ENCODE results near the gene MRPL16. TPM values are rescaled to one million over a fixed set of nuclear protein-coding genes. Genes with fewer than 3 reads are reported as not detected.

MRPL16 gene
- total and polyA plus RNA-seq, 2 of the 13 experiments (the other 11 are each of a cell fraction or from before 2014, with no cell fraction given): 45.3 to 62.6 TPM

DNA sequence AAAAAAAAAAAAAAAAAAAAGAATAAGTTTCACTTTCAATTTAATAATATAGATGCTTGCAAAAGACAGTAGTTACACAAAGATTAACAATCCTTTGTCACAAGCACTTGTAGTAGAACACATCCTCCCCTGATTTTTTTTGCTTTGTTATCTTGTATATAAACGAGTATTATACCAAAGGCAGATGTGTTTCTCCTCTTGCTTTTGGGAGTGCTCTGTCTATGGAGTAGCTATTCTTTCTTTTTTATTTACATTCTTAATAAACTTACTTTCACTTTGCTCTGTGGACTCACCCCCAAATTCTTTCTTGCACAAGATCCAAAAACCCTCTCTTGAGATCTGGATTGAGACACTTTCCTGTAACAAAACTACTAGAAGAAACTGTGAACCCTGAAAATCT, 3.4 kb upstream of the MRPL16 start:
- H4K20me1 ChIP-seq (ENCODE audit: insufficient read depth, low read length): no peaks in the 10 kb centered on the region
- no peak for ATAC-seq
- H3K4me3 ChIP-seq (replicated peaks in 1 of 3; ENCODE audit: insufficient read depth in 1 of 3, low read depth in 2 of 3, low read length in 3 of 3): no peak overlapping the region
- CTCF ChIA-PET (ENCODE audit: low intra/inter-chr PET ratio, low total read pairs): no interaction called here
- FAIRE-seq: no peak
- H3K79me2 ChIP-seq (ENCODE audit: insufficient read depth, low read length): peaks cover 4% of the 10 kb centered on the region
- BruUV-seq (replicated peaks): no TSS peak
- H3K36me3 ChIP-seq (replicated peaks in 1 of 2; ENCODE audit: control insufficient read depth in 1 of 2, insufficient read depth in 2 of 2, low read length in 2 of 2): no peaks in the 10 kb centered on the region
- POLR2A ChIA-PET: no interaction called here
- no peaks in the 10 kb centered on the region for H3K9me3 ChIP-seq (ENCODE audit: low read length)
- H3K4me2 ChIP-seq (ENCODE audit: low read depth, low read length): peak overlapping the region; percentile 45
- H2AFZ ChIP-seq (ENCODE audit: low read length): no peak overlapping the region
- TF ChIP-seq SRF (IDR thresholded peaks at IDR 0.05; ENCODE audit: low read depth, low read length) (no peak), EZH2 (conservative IDR thresholded peaks at IDR 0.05; ENCODE audit: low read depth, low read length) (no peak), FIP1L1 (IDR thresholded peaks at IDR 0.05; ENCODE audit: borderline replicate concordance, insufficient read depth, low read depth, low read length) (no peak), HOXD1 (CRISPR knock-in tag; IDR thresholded peaks at IDR 0.05) (no peak), HDAC6 (IDR thresholded peaks at IDR 0.05; ENCODE audit: low read depth, low read length) (no peak), ESRRA (CRISPR knock-in tag; IDR thresholded peaks at IDR 0.05; ENCODE audit: low read depth) (no peak), NFE2 (CRISPR knock-in tag; IDR thresholded peaks at IDR 0.05) (no peak), FOXK2 (IDR thresholded peaks at IDR 0.05) (no peak), BHLHE40 (IDR thresholded peaks at IDR 0.05; ENCODE audit: low read length) (no peak), ZNF496 (CRISPR knock-in tag; IDR thresholded peaks at IDR 0.05; ENCODE audit: insufficient replicate concordance) (no peak)
- TF ChIP-seq, protein P1, sequence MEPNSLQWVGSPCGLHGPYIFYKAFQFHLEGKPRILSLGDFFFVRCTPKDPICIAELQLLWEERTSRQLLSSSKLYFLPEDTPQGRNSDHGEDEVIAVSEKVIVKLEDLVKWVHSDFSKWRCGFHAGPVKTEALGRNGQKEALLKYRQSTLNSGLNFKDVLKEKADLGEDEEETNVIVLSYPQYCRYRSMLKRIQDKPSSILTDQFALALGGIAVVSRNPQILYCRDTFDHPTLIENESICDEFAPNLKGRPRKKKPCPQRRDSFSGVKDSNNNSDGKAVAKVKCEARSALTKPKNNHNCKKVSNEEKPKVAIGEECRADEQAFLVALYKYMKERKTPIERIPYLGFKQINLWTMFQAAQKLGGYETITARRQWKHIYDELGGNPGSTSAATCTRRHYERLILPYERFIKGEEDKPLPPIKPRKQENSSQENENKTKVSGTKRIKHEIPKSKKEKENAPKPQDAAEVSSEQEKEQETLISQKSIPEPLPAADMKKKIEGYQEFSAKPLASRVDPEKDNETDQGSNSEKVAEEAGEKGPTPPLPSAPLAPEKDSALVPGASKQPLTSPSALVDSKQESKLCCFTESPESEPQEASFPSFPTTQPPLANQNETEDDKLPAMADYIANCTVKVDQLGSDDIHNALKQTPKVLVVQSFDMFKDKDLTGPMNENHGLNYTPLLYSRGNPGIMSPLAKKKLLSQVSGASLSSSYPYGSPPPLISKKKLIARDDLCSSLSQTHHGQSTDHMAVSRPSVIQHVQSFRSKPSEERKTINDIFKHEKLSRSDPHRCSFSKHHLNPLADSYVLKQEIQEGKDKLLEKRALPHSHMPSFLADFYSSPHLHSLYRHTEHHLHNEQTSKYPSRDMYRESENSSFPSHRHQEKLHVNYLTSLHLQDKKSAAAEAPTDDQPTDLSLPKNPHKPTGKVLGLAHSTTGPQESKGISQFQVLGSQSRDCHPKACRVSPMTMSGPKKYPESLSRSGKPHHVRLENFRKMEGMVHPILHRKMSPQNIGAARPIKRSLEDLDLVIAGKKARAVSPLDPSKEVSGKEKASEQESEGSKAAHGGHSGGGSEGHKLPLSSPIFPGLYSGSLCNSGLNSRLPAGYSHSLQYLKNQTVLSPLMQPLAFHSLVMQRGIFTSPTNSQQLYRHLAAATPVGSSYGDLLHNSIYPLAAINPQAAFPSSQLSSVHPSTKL (CRISPR knock-in tag; IDR thresholded peaks at IDR 0.05): no peak
- TF ChIP-seq, protein P2, sequence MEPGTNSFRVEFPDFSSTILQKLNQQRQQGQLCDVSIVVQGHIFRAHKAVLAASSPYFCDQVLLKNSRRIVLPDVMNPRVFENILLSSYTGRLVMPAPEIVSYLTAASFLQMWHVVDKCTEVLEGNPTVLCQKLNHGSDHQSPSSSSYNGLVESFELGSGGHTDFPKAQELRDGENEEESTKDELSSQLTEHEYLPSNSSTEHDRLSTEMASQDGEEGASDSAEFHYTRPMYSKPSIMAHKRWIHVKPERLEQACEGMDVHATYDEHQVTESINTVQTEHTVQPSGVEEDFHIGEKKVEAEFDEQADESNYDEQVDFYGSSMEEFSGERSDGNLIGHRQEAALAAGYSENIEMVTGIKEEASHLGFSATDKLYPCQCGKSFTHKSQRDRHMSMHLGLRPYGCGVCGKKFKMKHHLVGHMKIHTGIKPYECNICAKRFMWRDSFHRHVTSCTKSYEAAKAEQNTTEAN (CRISPR knock-in tag; conservative IDR thresholded peaks at IDR 0.05): no peak
- TF ChIP-seq, protein P3, sequence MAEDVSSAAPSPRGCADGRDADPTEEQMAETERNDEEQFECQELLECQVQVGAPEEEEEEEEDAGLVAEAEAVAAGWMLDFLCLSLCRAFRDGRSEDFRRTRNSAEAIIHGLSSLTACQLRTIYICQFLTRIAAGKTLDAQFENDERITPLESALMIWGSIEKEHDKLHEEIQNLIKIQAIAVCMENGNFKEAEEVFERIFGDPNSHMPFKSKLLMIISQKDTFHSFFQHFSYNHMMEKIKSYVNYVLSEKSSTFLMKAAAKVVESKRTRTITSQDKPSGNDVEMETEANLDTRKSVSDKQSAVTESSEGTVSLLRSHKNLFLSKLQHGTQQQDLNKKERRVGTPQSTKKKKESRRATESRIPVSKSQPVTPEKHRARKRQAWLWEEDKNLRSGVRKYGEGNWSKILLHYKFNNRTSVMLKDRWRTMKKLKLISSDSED (CRISPR knock-in tag; IDR thresholded peaks at IDR 0.05): no peak
- no peak overlapping the region for H3K27ac ChIP-seq (ENCODE audit: extremely low read length, insufficient read depth, low read length)
- intact Hi-C loops (cut with micrococcal nuclease; ENCODE audit: unreplicated experiment): no loop called here
- DNase-seq (ENCODE audit: low spot score): no peak
- peaks cover 23% of the 10 kb centered on the region for H3K4me1 ChIP-seq (ENCODE audit: insufficient read depth, low read length)
- in situ Hi-C loops (cut with HindIII; ENCODE audit: extremely low pct_ligation_motif_present, low pct_unique_long_range_greater_than_20kb): no loop called here
- 8% methylated on average over 1 of the region's 1 CpG for WGBS (ENCODE audit: low lambda C conversion rate)
- no peaks in the 10 kb centered on the region for H3K27me3 ChIP-seq (ENCODE audit: control insufficient read depth in 1 of 2, insufficient read depth in 2 of 2, low read length in 2 of 2)
- H3K9ac ChIP-seq (ENCODE audit: insufficient read depth, low read depth, low read length): no peak overlapping the region
